ENCODE data around the gene EFNA2. TPM values are rescaled to one million over a fixed set of nuclear protein-coding genes. Genes with fewer than 3 reads are reported as not detected.

The EFNA2 gene
- polyA plus RNA-seq, 1 experiment, result not detected

DNA sequence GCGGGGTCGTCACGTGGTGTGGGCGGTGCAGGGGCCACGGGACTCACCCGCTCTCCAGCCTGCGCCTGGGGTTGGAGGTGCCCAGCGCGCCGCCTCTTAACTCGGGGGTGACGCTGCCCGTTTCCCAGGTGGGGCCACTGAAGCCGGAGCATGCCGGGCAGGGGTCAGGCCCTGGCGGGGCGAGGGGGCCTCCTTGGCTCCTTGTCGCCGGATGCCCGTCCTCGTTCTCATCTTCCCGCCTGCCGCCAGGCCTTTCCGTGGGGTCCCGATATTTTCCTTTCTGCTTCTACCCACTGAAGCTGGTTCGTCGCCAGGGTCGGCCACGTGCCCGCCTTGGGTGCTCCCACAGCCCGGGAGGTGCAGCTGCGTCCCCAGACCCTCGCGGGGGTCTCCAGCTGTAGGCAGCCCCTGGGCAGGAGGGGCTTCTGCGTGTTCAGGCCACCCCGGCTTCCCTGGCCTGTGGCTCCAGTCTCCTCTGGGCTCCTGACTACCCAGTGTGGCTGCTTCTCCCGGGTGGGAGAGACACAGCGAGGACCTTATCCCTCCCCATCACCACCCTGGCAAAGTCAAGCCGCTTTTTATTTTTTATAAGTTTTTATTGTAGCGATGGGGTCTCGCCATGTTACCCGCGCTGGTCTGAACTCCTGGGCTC is 9.6 kb upstream of the EFNA2 start:
- no peaks in the 10 kb centered on the region for H3K27me3 ChIP-seq (ENCODE audit: control insufficient read depth, insufficient read depth, low read length)
- H3K4me3 ChIP-seq (ENCODE audit: low read depth, low read length), result peak overlapping the region; percentile 75
- POLR2A ChIA-PET, result no interaction called here
- CTCF ChIA-PET, result no interaction called here
- peak overlapping the region; percentile 91 for H3K27ac ChIP-seq (ENCODE audit: low read depth, low read length)
- TF ChIP-seq, protein P1, sequence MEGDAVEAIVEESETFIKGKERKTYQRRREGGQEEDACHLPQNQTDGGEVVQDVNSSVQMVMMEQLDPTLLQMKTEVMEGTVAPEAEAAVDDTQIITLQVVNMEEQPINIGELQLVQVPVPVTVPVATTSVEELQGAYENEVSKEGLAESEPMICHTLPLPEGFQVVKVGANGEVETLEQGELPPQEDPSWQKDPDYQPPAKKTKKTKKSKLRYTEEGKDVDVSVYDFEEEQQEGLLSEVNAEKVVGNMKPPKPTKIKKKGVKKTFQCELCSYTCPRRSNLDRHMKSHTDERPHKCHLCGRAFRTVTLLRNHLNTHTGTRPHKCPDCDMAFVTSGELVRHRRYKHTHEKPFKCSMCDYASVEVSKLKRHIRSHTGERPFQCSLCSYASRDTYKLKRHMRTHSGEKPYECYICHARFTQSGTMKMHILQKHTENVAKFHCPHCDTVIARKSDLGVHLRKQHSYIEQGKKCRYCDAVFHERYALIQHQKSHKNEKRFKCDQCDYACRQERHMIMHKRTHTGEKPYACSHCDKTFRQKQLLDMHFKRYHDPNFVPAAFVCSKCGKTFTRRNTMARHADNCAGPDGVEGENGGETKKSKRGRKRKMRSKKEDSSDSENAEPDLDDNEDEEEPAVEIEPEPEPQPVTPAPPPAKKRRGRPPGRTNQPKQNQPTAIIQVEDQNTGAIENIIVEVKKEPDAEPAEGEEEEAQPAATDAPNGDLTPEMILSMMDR (IDR thresholded peaks at IDR 0.05; ENCODE audit: low read depth, low read length), result no peak
- DNase-seq (ENCODE audit: low read depth, low spot score), result no peak
- peaks cover 12% of the 10 kb centered on the region; the same call in 1 of the 2 replicates for H3K9me3 ChIP-seq (ENCODE audit: control insufficient read depth, insufficient read depth, low read length)

DNA sequence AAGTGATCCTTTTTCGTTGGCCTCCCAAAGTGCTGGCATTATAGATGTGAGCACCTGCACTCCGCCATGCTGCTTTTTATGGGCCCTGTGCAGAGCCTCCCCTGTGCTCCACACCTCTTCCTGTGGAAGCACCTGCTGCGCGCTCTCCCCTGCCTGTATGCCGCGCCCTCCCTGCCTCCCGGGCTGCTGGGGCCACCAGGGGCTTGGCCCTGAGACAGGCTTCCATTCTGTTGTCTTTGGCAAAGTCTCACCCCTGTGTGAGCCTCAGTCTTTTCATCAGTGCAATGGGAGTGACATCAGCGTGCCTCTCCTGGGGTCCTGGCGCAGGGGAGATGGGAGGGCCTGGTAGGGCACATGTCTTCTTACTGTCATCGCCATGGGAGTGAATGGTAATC is 9.0 kb upstream of the EFNA2 start:
- peaks cover 12% of the 10 kb centered on the region; the same call in 1 of the 2 replicates for H3K9me3 ChIP-seq (ENCODE audit: control insufficient read depth, insufficient read depth, low read length)
- TF ChIP-seq, protein P1 (IDR thresholded peaks at IDR 0.05; ENCODE audit: low read depth, low read length), result no peak
- no peak for DNase-seq (ENCODE audit: low read depth, low spot score)
- H3K27me3 ChIP-seq (ENCODE audit: control insufficient read depth, insufficient read depth, low read length), result no peaks in the 10 kb centered on the region
- CTCF ChIA-PET, result no interaction called here
- H3K4me3 ChIP-seq (ENCODE audit: low read depth, low read length), result peak overlapping the region; percentile 75
- POLR2A ChIA-PET, result no interaction called here
- H3K27ac ChIP-seq (ENCODE audit: low read depth, low read length), result no peak overlapping the region

DNA sequence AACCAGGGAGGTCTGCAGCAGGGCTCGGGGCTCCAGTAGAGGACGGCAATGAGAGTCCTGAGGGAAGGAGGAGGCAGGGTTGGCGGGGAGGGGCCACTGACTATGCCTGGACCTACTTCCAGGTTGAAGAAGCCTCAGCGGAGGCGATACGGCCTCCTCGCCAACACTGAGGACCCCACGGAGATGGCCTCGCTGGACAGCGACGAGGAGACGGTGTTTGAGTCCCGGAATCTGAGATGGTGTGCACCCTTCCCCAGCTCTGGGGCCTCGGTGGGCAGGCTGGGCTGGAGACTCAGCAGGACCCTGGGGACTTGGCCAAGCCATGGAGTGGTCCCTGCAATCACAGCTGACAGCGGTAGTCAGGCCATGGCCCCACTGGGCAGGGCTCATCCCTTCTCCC is 8.6 kb upstream of the EFNA2 start:
- H3K4me3 ChIP-seq (ENCODE audit: low read depth, low read length), result no peak overlapping the region
- DNase-seq (ENCODE audit: low read depth, low spot score), result no peak

DNA sequence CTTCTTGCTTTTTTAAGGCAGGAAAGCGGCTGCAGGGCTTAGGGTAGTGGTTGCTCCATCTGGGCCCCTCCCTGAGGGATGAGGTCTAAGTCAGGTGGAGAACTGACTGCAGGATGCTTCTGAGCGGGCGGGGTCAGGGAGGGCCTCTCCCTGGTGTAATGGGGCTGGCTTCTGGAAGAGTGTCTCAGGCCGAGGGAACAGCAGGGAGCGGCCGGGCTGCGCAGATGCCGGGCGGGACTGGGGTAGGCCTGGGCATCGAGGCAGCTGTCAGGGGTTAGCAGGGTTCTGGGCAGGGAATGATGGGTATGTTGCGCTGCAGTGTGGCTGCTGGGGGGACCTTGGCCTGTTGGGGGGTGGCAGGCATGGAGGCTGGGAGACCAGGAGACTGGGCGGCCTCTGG is 7.6 kb upstream of the EFNA2 start:
- peaks cover 12% of the 10 kb centered on the region; the same call in 1 of the 2 replicates for H3K9me3 ChIP-seq (ENCODE audit: control insufficient read depth, insufficient read depth, low read length)
- H3K27me3 ChIP-seq (ENCODE audit: control insufficient read depth, insufficient read depth, low read length), result peaks cover 4% of the 10 kb centered on the region
- no peak overlapping the region for H3K27ac ChIP-seq (ENCODE audit: low read depth, low read length)
- ChIA-PET POLR2A (interaction anchor here (1.0 kb wide), 1 partner anchor 9 kb away, joined by 4 read pairs; the partner anchor contains the start of gene CIRBP), CTCF (interaction anchor here (0.6 to 1.3 kb wide), 5 partner anchors 12 to 398 kb away, joined by 3 to 4 read pairs (median 3); no protein-coding TSS in a partner anchor)
- no peak overlapping the region for H3K4me3 ChIP-seq (ENCODE audit: low read depth, low read length)
- TF ChIP-seq, protein P1 (IDR thresholded peaks at IDR 0.05; ENCODE audit: low read depth, low read length), result no peak
- DNase-seq (ENCODE audit: low read depth, low spot score), result no peak

More for the DNA sequence above, 8.6 kb upstream of the EFNA2 start:
- Histone ChIP-seq H3K27me3 (ENCODE audit: control insufficient read depth, insufficient read depth, low read length) (no peaks in the 10 kb centered on the region), H3K27ac (ENCODE audit: low read depth, low read length) (no peak overlapping the region), H3K9me3 (ENCODE audit: control insufficient read depth, insufficient read depth, low read length) (peaks cover 12% of the 10 kb centered on the region; the same call in 1 of the 2 replicates)
- ChIA-PET POLR2A (interaction anchor here (1.0 kb wide), 1 partner anchor 8 kb away, joined by 4 read pairs; the partner anchor contains the start of gene CIRBP), CTCF (no interaction called here)
- TF ChIP-seq, protein P1 (IDR thresholded peaks at IDR 0.05; ENCODE audit: low read depth, low read length), result no peak
